Cortex of kidney (tissue), 1 donor: ENCODE data around the gene CELA3B.
"Not testable (repeated sequence)": the region's sequence is repeated elsewhere in the genome, so short reads cannot be mapped to it uniquely, and the experiment has no call there.

ENCODE experiments used
- DNase-seq: peaks from one replicate; lab custom pipeline; 2025; lab: John Stamatoyannopoulos, UW

Gene CELA3B

DNA sequence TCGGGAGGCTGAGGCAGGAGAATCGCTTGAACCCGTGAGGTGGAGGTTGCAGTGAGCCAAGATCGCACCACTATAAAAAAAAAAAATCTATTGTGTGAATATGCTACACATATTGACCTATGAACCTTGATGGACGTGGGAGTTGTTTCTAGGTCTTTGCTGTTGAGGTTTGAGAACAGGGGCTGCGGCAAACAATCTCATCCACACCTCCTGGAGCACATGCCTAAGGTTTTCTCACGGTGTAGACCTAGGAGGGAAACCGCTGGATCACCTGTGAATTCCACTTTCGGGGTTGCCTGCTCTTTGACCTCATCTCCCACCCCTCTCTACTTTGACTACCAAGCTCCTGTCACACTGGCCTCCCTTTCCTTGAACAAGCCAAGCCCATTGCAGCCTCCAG, 1.5 kb upstream of the CELA3B start:
- DNase-seq: not testable (repeated sequence)

DNA sequence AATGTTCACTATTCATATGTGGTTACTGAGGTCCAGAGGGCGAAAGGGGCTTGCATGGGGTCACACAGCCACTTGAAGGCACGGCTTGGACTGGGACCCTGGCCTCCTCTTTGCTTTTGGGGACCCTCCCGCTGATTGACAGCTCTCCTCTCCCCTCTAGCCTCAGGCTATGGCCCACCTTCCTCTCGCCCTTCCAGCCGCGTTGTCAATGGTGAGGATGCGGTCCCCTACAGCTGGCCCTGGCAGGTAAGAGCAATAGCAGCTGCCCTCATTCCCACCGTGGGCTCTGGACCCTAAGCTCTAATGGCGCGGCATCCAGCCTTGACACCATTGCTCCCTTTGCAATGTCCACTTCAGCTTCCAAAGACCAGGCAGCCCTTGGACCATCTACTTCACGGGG, 1.4 kb downstream of the CELA3B start:
- not testable (repeated sequence) for DNase-seq

DNA sequence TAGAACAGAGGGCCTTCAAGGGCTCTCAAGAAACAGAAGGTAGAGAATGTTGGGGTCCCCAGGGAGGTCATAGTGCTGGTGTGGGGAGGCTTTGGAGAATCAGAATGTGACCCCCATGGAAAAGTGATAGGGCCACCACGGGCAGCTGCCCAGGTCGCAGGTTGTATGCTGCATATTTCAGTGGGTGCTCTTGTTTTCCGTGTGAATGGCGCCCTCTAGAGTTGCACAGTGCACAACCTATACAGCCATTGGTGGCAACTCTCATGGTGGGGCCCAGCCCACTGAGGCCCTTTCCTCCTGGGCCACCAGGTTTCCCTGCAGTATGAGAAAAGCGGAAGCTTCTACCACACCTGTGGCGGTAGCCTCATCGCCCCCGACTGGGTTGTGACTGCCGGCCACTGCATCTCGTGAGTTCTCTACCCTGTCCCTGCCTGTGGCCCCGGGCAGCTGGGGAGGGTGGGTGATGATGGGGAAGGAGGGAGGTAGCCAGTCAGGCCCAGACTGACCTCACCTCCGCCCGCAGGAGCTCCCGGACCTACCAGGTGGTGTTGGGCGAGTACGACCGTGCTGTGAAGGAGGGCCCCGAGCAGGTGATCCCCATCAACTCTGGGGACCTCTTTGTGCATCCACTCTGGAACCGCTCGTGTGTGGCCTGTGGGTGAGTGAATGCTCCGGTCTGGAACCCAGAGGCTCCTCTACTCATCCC, 3.8 kb downstream of the CELA3B start:
- not testable (repeated sequence) for DNase-seq

DNA sequence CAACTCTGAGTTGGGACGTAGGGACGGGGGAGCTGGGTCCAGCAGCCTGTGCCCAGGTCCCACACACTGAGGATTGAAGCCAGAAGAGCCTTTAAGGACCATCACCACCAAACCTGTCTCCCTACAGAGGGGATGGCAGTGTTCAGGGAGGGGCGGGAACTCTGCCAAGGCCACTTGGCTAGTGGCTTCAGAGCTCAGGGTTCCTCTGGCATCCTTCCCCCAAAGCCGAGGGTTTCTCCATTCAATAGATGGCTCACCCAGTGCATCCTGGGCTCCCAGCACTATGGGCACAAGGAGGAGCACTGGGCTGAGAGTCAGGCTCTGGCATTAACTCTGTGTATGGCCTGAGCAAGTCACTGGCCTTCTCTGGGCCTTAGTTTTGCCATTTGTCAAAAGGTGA, 4.4 kb downstream of the CELA3B start:
- not testable (repeated sequence) for DNase-seq

DNA sequence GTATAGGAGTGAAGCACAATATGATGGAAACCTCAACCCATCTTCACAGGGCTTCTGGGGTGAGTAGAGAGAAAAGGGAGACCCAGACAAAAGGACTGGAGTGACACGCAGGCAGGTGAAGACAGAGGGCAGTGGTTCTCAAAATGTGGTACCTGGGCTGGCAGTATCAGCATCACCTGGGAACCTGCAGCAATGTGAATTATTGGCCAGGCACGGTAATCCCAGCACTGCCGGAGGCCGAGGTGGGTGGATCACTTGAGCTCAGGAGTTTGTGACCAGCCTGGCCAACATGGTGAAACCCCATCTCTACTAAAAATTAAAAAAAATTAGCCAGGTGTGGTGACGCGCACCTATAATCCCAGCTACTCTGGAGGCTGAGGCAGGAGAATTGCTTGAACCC, 5.3 kb downstream of the CELA3B start:
- DNase-seq: not testable (repeated sequence)

DNA sequence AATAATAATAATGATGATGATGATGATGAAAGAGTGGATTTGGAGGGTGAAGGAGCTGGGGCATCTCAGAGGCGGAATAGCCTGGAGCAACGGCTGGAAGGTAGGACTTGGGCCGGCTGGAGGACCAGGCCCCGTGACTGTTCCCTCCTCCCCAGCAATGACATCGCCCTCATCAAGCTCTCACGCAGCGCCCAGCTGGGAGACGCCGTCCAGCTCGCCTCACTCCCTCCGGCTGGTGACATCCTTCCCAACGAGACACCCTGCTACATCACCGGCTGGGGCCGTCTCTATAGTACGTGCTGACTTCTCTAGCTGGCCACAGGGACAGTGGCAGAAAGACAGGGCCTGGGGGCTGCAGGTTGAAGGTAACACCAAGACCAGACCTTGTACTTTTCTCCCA, 6.7 kb downstream of the CELA3B start:
- not testable (repeated sequence) for DNase-seq

DNA sequence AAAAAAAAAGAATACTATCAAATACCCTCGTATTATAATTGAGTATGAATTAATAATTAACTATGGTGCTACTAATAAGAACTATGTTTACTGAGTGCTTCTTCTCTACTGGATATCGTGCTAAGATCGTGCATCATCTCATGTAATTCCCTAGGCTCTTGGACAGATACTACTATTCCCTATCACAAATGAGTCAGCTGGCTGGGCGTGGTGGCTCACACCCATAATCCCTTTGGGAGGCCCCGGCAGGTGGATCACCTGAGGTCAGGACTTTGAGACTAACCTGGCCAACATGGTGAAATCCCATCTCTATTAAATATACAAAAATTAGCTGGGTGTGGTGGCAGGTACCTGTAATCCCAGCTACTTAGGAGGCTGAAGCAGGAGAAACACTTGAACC, 9.1 kb downstream of the CELA3B start:
- DNase-seq: not testable (repeated sequence)

DNA sequence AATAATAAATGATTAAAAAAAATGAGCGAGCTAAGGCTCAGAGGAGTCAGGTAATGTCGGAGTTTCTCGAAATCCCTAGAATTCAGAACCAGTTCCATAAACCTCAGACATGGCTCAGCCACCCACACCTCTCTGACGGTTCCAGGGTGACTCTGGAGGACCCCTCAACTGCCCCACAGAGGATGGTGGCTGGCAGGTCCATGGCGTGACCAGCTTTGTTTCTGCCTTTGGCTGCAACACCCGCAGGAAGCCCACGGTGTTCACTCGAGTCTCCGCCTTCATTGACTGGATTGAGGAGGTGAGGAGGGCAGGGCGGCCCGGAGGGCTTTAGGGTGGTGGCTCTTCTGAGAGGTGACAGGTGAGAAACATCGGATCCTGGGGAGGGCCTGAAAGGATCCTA, 9.6 kb downstream of the CELA3B start:
- not testable (repeated sequence) for DNase-seq

DNA sequence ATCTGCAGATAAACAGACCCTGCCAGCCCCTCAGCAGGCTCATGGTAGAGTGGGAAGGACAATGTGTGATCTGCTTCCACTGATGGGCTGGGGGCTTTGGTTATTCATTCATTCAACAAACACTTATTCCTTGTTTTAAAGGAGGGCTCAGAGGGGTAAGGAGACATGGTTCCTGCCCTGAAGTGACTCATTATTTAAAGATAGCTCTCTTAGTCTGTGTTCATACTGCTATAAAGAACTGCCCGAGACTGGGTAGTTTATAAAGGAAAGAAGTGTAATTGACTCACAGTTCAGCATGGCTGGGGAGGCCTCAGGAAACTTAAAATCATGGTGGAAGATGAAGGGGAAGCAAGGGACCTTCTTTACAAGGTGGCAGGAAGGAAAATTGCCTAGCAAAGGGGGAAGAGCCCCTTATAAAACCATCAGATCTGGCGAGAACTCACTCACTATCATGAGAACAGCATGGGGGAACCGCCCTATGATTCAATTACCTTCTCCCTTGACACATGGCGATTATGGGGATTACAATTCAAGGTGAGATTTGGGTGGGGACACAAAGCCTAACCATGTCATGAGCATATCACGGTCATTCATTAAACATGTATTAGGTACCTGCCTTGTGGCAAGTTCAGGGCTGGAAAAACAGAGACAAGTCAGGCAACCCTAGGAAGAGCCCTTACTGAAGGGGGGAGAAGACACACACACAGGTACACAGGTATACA, 13.0 kb downstream of the CELA3B start:
- DNase-seq: not testable (repeated sequence)

DNA sequence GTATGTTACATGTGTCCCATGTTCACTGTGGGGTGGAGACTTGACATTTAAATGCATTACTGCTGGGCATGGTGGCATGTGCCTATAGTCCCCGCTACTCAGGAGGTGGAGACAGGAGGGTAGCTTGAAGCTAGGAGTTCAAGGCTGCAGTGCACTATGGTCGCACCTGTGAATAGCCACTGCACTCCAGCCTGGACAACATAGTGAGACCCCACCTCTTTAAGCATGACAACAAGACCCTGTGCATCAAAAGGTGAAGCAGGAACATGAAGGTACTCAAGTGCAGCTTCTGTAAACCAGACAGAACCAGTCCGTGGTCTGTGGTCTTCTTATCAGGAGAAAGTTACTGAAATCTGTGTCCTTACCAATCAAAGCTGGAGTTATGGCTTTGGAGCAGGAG, 15.4 kb downstream of the CELA3B start:
- not testable (repeated sequence) for DNase-seq

DNA sequence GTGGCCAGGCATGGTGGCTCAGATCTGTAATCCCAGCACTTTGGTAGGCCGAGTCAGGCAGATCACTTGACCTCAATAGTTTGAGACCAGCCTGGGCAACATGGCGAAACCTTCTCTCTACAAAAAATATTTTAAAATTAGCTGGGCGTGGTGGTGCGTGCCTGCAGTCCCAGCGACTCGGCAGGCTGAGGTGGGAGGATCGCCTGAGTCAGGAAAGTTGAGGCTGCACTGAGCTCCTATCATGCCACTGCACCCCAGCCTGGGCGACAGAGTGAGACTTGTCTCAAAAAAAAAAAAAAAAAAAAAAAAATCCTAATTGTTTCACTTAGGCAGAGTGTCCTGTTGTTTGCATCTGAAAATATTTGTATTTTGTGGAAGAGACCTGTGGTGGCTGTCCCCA, 17.9 kb downstream of the CELA3B start:
- not testable (repeated sequence) for DNase-seq

DNA sequence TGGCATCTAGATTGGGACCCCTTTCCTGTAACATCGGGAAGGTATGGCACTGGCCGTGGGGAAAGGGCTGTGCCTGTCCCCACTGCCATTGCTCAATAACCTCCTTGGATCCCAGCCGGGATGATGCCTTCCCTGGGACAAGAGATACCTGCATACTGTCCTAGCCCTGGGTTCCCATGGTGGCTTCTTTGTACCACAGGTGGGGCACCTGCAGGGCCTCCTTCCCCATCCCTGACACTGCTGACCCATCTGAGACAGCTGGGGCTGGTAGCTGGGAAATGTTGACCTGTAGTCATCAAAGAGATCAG, 19.8 kb downstream of the CELA3B start:
- DNase-seq: not testable (repeated sequence)

DNA sequence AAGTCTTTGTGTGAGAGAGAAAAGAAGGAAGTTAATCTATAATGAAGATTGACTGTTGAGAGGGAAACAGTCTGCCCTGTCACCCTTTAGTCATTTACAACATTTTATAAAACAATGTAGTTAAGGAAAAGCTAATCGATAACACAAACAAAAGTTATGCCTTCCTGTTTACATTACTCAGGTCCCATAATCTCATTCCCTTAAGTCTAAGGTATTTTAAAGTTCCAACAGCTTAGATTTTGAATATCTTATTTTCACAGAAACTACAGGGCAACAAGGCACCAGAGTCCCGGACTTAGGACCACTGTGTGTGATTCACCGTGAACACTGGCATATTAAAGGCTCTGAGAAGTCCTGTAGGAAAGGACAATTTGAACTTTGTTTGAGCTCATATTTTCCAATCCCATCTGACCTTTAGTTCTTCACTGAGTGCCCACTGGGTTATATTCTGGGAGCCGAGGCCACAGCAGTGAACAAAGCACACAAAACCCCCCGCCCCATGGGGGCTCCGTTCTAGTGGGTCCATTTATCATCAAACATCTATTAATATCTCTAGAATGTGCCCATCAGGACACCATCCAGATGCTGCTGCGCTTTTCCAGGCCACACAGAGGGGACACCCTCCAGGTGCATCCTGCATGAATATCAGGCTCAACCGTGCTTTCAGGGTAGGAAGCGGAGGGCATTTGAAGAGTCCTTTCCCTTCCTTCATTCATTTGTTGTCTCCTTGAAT, 21.2 kb downstream of the CELA3B start:
- not testable (repeated sequence) for DNase-seq

DNA sequence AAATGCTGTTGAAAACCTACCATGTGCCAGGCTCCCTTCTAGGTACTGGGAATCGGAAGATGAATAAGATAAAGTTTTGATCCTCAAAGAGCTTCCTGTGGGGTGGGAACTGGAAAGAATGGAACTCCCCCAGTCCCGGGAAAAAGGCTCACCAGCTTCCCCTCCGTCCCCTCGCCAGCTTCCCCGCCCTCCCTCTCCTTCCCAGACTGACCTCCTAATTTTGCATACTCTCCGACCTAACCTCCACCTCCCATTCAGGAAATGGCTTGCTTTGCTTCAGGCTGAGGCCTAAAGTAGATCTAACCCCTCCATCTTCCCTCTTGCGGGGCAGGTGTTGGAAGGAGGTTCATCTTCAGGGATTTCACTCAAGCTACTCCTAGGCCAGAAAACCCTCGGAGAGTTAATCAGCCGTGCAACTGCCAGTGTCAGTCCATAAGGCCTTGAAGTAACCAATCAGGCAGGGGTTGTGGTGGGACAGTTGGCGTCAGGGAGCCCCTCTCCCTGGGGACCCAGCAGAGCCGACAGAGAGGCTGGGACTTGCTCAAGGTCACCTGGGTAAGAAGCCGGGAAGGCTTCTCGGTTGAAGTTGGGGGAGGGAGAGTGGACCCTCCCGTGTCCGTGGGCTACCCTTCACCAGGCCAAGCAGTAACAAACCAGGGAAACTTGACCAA, 21.9 kb downstream of the CELA3B start:
- DNase-seq: not testable (repeated sequence)

DNA sequence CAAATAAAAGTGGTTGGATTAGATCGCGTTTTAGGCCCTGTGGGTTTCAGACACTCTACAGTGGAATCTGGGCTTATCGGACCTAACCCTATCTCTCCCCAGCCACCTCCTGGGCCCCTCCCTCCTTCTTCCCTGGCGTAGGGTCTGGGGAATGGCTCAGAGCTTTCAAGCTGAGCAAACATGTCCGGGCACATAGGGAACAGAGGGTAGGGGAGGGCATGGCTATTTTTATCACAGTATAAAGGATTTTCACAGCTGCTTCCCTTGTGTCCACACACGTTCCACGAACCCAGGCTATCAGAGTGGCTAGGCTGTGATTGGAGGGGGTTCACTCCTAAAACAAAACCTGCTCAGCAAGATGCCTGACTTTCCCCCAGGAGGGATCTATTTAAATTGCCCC, 22.8 kb downstream of the CELA3B start:
- not testable (repeated sequence) for DNase-seq

DNA sequence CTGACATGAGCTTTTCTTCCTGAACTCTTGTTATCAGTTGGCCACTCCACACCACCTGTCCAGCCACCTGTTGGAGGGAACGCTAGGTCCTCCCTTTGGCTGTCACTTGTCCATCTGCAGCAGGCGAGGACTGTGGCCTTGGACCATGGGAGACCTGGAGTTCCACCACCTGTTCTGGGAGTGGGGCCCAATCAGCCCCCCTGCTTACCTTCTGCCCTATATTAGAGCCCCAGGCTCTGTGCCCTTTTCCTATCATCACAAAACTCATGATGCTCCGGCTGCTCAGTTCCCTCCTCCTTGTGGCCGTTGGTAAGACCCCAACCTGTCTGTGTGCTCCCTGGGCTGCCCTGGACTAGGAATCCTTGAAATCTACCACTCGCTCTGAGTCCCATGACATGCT, 24.6 kb downstream of the CELA3B start, which contains the start of gene CELA3A:
Gene CELA3A, plus strand, starts transcription at position 249 of the 400 bp plus-strand sequence. Its CDS starts 18 bp downstream, at position 267.
- no peak for DNase-seq

DNA sequence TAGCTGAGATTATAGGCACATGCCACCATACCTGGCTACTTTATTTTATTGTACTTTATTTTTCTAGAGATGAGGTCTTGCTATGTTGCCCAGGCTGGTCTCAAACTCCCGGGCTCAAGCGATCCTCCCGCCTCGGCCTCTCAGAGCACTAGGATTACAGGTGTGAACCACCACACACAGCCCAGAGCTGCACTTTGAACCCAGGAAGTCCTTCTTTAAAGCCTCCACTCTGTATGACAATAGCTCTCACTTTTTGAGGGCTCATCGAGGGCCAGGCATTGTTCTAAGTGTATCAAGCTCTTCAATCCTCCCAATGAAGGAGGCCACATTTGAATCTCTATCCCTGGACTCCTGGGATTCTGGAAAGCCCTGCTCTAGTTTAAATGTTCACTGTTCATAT, 25.6 kb downstream of the CELA3B start:
- DNase-seq: not testable (repeated sequence)

DNA sequence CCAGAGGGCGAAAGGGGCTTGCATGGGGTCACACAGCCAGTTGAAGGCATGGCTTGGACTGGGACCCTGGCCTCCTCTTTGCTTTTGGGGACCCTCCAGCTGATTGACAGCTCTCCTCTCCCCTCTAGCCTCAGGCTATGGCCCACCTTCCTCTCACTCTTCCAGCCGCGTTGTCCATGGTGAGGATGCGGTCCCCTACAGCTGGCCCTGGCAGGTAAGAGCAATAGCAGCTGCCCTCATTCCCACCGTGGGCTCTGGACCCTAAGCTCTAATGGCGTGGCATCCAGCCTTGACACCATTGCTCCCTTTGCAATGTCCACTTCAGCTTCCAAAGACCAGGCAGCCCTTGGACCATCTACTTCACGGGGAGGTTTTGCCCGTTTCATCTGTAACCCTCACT, 26.1 kb downstream of the CELA3B start:
- DNase-seq: not testable (repeated sequence)

DNA sequence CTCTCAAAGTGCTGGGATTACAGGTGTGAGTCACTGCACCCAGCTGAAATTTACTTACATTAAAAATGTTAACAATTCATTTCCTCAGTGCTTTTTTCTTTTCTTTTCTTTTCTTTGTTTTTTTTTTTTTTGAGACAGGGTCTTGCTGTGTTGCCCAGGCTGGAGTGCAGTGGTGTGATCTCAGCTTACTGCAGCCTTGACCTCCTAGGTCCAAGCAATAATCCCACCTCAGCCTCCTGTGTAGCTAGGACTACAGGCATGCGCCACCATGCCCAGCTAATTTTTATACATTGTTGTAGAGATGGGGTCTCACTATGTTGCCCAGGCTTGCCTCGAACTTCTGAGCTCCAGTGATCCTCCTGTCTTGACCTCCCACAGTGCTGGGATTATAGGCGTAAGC, 27.1 kb downstream of the CELA3B start:
- DNase-seq: not testable (repeated sequence)

DNA sequence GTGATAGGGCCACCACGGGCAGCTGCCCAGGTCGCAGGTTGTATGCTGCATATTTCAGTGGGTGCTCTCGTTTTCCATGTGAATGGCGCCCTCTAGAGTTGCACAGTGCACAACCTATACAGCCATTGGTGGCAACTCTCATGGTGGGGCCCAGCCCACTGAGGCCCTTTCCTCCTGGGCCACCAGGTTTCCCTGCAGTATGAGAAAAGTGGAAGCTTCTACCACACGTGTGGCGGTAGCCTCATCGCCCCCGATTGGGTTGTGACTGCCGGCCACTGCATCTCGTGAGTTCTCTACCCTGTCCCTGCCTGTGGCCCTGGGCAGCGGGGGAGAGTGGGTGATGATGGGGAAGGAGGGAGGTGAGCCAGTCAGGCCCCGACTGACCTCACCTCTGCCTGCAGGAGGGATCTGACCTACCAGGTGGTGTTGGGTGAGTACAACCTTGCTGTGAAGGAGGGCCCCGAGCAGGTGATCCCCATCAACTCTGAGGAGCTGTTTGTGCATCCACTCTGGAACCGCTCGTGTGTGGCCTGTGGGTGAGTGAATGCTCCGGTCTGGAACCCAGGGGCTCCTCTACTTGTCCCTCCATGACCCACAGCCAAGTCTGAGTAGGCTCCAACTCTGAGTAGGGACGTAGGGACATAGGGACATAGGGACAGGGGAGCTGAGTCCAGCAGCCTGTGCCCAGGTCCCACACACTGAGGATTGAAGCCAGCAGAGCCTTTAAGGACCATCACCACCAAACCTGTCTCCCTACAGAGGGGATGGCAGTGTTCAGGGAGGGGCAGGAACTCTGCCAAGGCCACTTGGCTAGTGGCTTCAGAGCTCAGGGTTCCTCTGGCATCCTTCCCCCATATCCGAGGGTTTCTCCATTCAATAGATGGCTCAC, 28.7 kb downstream of the CELA3B start:
- DNase-seq: not testable (repeated sequence)

DNA sequence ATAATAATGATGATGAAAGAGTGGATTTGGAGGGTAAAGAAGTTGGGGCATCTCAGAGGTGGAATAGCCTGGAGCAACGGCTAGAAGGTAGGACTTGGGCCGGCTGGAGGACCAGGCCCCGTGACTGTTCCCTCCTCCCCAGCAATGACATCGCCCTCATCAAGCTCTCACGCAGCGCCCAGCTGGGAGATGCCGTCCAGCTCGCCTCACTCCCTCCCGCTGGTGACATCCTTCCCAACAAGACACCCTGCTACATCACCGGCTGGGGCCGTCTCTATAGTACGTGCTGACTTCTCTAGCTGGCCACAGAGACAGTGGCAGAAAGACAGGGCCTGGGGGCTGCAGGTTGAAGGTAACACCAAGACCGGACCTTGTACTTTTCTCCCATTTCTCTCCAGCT, 29.9 kb downstream of the CELA3B start:
- not testable (repeated sequence) for DNase-seq
